Gastroesophageal sphincter (tissue), 3 donors: ENCODE measurements around the gene ARL8B.
"Not testable (repeated sequence)": the region's sequence is repeated elsewhere in the genome, so short reads cannot be mapped to it uniquely, and the experiment has no call there.

Experiments
- POLR2A ChIP-seq, 2 donors: fragments of 450-650 bp; IDR thresholded peaks; one replicate each; pipeline ENCODE4 v1.6.1; 2017; ENCODE audit warnings: antibody characterized with exemption in 2 of 2, mild to moderate bottlenecking in 2 of 2, moderate library complexity in 1 of 2
- TF ChIP-seq, protein P1 (sequence below), 4 experiments: fragments of 200-600 bp in 2 of 4; fragments of 450-650 bp in 2 of 4; sonication (generic) in 1 of 4; IDR thresholded peaks; one replicate each; pipeline ENCODE4 v1.5.1; 2017 to 2019; ENCODE audit warnings: antibody characterized with exemption in 4 of 4, mild to moderate bottlenecking in 2 of 4, moderate library complexity in 2 of 4

DNA sequence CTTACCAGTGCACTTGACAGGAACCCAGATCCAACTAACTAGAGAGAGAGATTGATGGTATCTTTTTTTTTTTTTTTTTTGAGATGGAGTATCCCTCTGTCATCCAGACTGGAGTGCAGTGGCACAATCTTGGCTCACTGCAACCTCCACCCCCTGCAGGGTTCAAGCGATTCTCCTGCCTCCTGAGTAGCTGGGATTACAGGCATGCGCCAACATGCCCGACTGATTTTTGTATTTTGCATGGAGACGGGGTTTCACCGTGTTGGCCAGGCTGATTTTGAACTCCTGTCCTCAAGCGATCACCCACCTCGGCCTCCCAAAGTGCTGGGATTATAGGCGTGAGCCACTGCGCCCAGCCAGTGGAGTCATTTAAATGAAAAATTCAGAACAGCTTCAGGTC is 15.7 kb upstream of the ARL8B start:
- TF ChIP-seq, protein P1, sequence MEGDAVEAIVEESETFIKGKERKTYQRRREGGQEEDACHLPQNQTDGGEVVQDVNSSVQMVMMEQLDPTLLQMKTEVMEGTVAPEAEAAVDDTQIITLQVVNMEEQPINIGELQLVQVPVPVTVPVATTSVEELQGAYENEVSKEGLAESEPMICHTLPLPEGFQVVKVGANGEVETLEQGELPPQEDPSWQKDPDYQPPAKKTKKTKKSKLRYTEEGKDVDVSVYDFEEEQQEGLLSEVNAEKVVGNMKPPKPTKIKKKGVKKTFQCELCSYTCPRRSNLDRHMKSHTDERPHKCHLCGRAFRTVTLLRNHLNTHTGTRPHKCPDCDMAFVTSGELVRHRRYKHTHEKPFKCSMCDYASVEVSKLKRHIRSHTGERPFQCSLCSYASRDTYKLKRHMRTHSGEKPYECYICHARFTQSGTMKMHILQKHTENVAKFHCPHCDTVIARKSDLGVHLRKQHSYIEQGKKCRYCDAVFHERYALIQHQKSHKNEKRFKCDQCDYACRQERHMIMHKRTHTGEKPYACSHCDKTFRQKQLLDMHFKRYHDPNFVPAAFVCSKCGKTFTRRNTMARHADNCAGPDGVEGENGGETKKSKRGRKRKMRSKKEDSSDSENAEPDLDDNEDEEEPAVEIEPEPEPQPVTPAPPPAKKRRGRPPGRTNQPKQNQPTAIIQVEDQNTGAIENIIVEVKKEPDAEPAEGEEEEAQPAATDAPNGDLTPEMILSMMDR (IDR thresholded peaks at IDR 0.05): not testable (repeated sequence)
- not testable (repeated sequence) for TF ChIP-seq POLR2A (IDR thresholded peaks at IDR 0.05)
